Ishikawa (cell line): ENCODE results near the gene SELENOS.

ENCODE experiments used
- CEBPB ChIP-seq: IDR thresholded peaks from 2 replicates; pipeline ENCODE4 v1.6.1; 2012
- CREB1 ChIP-seq: IDR thresholded peaks from 2 replicates; pipeline ENCODE4 v1.6.1; 2012; ENCODE audit warnings: low read depth
- EGR1 ChIP-seq: IDR thresholded peaks from 2 replicates; pipeline ENCODE4 v1.6.1; 2012
- EP300 ChIP-seq: IDR thresholded peaks from 2 replicates; pipeline ENCODE4 v1.6.1; 2012; ENCODE audit warnings: borderline replicate concordance
- FOXM1 ChIP-seq: IDR thresholded peaks from 2 replicates; pipeline ENCODE4 v1.6.1; 2012; ENCODE audit warnings: low read depth, borderline replicate concordance
- NFIC ChIP-seq: IDR thresholded peaks from 2 replicates; pipeline ENCODE4 v1.6.1; 2012
- RAD21 ChIP-seq: IDR thresholded peaks from 2 replicates; pipeline ENCODE4 v1.6.1; 2012; ENCODE audit warnings: low read depth
- TAF1 ChIP-seq: IDR thresholded peaks from 2 replicates; pipeline ENCODE4 v1.6.1; 2012; ENCODE audit warnings: low read depth, mild to moderate bottlenecking
- TCF12 ChIP-seq: IDR thresholded peaks from 2 replicates; pipeline ENCODE4 v1.6.1; 2012; ENCODE audit warnings: low read depth
- TEAD4 ChIP-seq: IDR thresholded peaks from 2 replicates; pipeline ENCODE4 v1.6.1; 2012
- USF1 ChIP-seq: IDR thresholded peaks from 2 replicates; pipeline ENCODE4 v1.6.1; 2012
- YY1 ChIP-seq: IDR thresholded peaks from 2 replicates; pipeline ENCODE4 v1.6.1; 2012; ENCODE audit warnings: low read depth
- ZBTB7A ChIP-seq: IDR thresholded peaks from 2 replicates; pipeline ENCODE4 v1.6.1; 2012; ENCODE audit warnings: low read depth
- TF ChIP-seq, protein P1 (sequence below): IDR thresholded peaks from 2 replicates; pipeline ENCODE4 v1.6.1; 2012
- TF ChIP-seq, protein P2 (sequence below): IDR thresholded peaks from 2 replicates; pipeline ENCODE4 v1.6.1; 2012; ENCODE audit warnings: low read depth, mild to moderate bottlenecking

The SELENOS gene

GRCh38 chr15:101309436-101310160, 32.3 kb upstream of the SELENOS start:
- TF ChIP-seq USF1 (no peak), ZBTB7A (no peak), TCF12 (no peak), TEAD4 (no peak)

DNA sequence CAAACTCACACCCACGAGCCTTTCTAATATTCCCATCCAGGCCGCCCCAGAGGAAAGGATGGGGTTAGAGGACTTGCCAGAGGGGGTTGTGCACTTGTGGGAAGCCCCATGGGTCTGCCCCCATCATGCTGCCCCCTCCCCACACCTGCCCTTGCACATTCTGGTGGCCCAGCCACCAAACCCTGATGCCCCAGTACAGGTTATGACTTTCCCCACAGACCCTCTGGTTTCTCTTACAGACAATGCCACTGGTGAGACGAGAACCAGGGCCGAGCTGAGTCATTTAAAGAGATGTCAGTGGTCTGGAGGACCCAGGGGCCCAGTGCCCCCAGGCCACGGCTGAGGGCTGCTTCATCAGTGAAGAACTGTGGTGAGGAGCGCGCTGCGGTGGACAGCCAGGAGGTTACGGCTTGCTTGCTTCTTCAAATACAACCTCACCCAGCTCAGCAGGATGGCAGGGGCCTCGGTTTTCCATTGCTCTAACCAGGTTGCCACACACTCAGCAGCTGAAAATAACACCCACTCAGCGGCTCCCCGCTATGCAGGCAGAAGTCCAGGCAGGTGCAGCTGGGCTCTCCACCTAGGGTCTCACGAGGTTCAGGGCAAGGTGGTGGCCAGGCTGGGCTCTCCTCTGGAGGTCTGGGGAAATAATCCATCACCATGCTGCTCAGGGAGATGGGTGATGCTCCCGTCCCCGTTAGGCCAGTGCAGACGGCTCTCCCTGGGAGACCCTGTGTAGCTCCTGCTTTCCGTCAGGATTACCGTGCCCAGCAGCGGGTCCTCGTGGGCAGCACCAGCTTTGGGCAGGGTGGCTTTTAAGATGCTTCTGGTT, 31.5 kb upstream of the SELENOS start:
- TF ChIP-seq CREB1 (no peak), USF1 (no peak), TAF1 (no peak), EGR1 (no peak), YY1 (no peak), ZBTB7A (no peak), NFIC (no peak), EP300 (no peak)

DNA sequence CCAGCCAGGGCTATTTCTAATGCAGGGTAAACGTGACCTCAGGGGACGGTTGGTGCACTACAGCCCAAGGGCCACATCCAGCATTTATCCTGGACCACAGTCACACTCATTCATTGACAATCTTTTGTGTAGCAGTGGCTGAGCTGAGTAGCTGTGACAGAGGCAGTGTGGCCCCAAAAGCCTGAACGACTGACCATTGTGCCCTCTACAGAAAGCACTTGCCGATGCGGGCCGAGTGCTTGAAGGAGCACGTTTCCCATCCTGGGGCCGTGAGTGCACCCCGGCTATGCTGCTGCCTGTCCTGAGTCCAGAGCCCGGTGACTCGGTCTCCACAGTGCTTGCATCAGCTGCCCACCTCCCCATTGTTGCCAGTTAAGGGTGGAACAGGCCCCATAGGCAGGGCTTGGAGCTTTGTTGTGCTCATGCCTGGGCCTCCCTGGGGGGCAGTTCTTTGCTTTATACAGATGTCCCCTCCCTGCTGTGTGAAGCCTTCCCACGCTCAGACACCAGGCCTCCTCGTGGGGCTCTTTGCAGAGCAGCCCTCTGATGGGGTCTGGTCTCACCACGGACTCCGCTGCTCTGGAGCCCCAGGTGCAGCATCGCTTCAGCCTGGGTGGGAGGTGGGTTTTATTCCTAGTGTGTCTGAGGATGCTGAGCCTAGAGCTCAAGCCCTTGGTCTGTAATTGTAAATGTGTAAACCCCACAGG, 30.8 kb upstream of the SELENOS start:
- TF ChIP-seq EGR1 (no peak), NFIC (no peak), TEAD4 (no peak), USF1 (no peak), CEBPB (no peak), ZBTB7A (no peak), CREB1 (no peak), RAD21 (no peak), TCF12 (no peak), FOXM1 (no peak), EP300 (no peak), YY1 (no peak)
- TF ChIP-seq, protein P1, sequence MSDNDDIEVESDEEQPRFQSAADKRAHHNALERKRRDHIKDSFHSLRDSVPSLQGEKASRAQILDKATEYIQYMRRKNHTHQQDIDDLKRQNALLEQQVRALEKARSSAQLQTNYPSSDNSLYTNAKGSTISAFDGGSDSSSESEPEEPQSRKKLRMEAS = no peak
- TF ChIP-seq, protein P2, sequence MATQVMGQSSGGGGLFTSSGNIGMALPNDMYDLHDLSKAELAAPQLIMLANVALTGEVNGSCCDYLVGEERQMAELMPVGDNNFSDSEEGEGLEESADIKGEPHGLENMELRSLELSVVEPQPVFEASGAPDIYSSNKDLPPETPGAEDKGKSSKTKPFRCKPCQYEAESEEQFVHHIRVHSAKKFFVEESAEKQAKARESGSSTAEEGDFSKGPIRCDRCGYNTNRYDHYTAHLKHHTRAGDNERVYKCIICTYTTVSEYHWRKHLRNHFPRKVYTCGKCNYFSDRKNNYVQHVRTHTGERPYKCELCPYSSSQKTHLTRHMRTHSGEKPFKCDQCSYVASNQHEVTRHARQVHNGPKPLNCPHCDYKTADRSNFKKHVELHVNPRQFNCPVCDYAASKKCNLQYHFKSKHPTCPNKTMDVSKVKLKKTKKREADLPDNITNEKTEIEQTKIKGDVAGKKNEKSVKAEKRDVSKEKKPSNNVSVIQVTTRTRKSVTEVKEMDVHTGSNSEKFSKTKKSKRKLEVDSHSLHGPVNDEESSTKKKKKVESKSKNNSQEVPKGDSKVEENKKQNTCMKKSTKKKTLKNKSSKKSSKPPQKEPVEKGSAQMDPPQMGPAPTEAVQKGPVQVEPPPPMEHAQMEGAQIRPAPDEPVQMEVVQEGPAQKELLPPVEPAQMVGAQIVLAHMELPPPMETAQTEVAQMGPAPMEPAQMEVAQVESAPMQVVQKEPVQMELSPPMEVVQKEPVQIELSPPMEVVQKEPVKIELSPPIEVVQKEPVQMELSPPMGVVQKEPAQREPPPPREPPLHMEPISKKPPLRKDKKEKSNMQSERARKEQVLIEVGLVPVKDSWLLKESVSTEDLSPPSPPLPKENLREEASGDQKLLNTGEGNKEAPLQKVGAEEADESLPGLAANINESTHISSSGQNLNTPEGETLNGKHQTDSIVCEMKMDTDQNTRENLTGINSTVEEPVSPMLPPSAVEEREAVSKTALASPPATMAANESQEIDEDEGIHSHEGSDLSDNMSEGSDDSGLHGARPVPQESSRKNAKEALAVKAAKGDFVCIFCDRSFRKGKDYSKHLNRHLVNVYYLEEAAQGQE = no peak

DNA sequence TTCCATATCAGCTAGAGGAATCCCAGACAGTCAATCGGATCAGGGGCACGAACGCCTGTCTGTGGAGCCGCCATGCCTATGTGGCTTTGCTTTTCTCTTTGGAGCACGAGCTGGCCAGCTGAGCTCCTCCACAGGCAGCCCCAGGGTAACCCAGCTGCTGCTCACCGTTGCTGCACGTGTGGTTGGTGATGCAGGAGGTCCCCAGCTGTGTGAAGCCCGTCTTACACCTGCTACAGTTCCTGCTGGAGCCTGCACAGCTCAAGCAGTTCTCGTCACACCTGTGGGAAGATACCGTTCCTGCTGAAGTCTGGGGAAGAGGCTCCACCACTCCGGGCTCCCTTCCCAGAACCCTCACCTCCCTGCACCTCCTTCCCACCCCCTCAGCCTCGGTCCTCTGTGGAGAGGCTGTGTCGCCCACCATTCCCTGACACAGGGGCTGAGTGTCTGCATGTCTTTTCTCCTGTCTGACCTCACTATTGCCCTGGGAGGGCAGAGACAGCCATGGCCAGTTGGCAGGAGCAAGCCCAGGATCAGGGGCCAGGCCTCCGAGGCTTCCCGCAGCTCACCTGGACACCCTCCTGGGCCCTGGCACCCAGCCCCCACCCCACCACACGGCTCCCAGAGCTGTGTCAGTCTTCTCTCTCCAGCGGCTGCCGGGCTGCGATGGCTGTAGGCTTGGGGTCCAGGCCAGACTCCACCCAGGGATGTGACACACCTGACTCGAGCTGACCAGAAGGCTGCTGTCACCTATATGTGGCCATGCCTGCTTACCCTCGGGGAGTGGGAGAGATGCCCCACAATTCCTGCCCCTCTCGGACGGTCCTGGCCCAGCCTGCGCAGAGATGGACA, 30.0 kb upstream of the SELENOS start:
- TF ChIP-seq TEAD4 (no peak), USF1 (no peak), EGR1 (no peak), TCF12 (no peak), TAF1 (no peak), CEBPB (no peak), NFIC (no peak), ZBTB7A (no peak), RAD21 (no peak), FOXM1 (no peak), YY1 (no peak), EP300 (no peak), CREB1 (no peak)
- TF ChIP-seq, protein P1 = no peak
- TF ChIP-seq, protein P2 = no peak
